ENCODE data around the gene FEM1C. TPM values are rescaled to one million over a fixed set of nuclear protein-coding genes. Genes with fewer than 3 reads are reported as not detected.

The FEM1C gene, protein sequence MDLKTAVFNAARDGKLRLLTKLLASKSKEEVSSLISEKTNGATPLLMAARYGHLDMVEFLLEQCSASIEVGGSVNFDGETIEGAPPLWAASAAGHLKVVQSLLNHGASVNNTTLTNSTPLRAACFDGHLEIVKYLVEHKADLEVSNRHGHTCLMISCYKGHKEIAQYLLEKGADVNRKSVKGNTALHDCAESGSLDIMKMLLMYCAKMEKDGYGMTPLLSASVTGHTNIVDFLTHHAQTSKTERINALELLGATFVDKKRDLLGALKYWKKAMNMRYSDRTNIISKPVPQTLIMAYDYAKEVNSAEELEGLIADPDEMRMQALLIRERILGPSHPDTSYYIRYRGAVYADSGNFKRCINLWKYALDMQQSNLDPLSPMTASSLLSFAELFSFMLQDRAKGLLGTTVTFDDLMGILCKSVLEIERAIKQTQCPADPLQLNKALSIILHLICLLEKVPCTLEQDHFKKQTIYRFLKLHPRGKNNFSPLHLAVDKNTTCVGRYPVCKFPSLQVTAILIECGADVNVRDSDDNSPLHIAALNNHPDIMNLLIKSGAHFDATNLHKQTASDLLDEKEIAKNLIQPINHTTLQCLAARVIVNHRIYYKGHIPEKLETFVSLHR
- 3.3 to 7.6 TPM (median 7.1 TPM) in 5 replicates for total RNA-seq (2022; extraction: Qiagen RNA extraction; ENCODE audit: low read depth)

DNA sequence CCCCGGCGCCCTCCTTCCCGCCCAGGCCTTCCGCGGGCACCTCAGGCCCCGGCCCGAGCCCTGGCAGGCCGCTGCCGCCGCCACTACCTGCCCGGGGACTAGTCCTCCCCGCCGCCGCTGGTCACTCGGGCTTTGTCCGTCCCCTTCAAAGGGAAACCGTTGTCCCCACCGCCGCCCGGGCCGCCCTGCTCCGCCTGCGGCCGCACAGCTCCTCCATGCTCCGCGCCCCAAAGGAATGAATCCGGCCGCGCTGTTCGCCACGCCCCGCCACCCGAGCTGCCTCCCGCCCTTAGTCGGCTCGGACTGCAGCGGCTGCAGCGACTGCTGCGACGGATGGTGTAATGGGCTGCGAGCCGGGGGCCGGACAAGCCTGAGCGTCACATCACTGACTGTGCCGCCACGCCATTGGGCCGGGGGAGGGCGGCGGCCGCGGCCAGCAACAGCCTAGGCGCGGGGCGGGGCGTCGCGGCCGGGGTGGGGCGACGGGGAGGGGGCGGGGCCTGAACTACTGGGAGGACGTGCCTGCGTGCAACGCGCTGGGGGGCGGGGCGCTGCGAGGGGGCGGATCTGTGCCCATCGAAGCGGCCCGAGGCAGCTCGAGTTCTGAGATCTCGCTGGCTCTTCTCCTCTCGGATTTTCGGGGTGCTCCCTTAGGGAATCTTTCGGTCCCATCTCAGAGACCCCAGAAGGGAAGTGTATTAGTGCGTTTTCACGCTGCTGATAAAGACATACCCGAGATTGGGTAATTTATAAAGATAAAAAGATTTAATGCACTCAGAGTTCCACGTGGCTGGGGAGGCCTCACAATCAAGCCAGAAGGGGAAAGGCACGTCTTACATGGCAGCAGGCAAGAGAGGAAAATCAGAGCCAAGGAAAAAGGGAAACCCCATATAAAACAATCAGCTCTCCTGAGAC, at the start of gene FEM1C:
FEM1C (minus strand) TSS at position 340 of the 915 bp plus-strand sequence. CDS start 1,282 bp downstream, outside the sequence.

Other genes starting within 250 kb of the FEM1C start
- 5.8 to 16.6 TPM (median 8.5 TPM) in 5 replicates for gene CCDC112, start 248.1 kb downstream of the FEM1C start, total RNA-seq (2022; extraction: Qiagen RNA extraction; ENCODE audit: low read depth)
- gene TICAM2, start 57.7 kb upstream of the FEM1C start, total RNA-seq (2022; extraction: Qiagen RNA extraction; ENCODE audit: low read depth) = 0.30 to 1.4 TPM (median 0.88 TPM) in 5 replicates
- gene TMED7, start 81.3 kb upstream of the FEM1C start, total RNA-seq (2022; extraction: Qiagen RNA extraction; ENCODE audit: low read depth) = 44.9 to 65.3 TPM (median 60.5 TPM) in 5 replicates